LNCaP clone FGC (cell line): Measurements from ENCODE around the gene DCDC1.

Experiments used
- DNase-seq: peaks from one replicate; pipeline ENCODE4 v3.0.0-alpha.2; 2011; ENCODE audit warnings: low read depth
- H3K4me3 ChIP-seq: 2 replicates; pipeline ENCODE4 v1.5.1; 2011; ENCODE audit warnings: mild to moderate bottlenecking, low read depth, low read length, control low read depth
- TF ChIP-seq, protein P1 (sequence below): IDR thresholded peaks from 2 replicates; pipeline ENCODE4 v1.5.1; 2012; ENCODE audit warnings: mild to moderate bottlenecking; ENCODE audit not compliant: control insufficient read depth, insufficient read depth; ENCODE audit errors: extremely low read depth

Gene DCDC1

DNA sequence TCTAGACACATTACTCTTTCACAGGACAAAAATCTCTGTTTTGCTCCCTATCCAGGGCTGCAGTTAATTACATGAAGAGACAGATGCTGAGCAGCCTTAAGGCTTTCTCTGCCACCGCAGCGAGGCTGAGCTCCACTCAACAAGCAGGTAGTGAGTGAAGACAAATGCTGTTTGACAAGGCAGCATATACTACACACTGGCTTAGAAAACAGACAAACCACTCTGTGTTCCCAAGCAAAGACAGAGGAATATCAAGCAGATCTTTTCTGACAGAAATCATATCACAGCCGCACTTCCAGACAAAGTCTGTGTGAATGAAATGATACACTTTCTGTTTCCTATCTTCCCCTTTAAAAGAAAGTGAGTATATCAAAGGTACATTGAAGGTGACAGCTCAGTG, 368.1 kb downstream of the DCDC1 start:
- TF ChIP-seq, protein P1, sequence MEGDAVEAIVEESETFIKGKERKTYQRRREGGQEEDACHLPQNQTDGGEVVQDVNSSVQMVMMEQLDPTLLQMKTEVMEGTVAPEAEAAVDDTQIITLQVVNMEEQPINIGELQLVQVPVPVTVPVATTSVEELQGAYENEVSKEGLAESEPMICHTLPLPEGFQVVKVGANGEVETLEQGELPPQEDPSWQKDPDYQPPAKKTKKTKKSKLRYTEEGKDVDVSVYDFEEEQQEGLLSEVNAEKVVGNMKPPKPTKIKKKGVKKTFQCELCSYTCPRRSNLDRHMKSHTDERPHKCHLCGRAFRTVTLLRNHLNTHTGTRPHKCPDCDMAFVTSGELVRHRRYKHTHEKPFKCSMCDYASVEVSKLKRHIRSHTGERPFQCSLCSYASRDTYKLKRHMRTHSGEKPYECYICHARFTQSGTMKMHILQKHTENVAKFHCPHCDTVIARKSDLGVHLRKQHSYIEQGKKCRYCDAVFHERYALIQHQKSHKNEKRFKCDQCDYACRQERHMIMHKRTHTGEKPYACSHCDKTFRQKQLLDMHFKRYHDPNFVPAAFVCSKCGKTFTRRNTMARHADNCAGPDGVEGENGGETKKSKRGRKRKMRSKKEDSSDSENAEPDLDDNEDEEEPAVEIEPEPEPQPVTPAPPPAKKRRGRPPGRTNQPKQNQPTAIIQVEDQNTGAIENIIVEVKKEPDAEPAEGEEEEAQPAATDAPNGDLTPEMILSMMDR: no peak
- no peak overlapping the region for H3K4me3 ChIP-seq
- DNase-seq: no peak

DNA sequence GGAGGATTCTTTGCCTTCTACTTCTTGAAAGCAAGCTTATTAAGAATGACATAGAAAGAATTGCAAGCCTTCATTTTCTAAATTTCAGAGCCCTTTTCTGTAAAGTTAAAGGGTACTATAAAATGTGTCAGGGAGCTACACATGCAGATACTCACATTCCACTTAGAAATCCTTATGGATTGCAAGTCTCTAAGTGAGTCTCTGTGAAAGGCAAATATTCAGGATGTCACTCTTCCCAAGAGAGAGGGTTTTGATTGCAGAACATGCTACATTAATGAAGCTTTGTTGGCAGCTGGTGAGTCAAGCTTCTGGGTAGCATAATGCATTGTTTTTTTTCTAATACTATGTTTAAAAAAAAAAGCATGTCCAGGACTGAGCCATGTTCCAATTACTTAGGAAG, 369.2 kb downstream of the DCDC1 start:
- no peak for DNase-seq
- TF ChIP-seq, protein P1: no peak
- no peak overlapping the region for H3K4me3 ChIP-seq

DNA sequence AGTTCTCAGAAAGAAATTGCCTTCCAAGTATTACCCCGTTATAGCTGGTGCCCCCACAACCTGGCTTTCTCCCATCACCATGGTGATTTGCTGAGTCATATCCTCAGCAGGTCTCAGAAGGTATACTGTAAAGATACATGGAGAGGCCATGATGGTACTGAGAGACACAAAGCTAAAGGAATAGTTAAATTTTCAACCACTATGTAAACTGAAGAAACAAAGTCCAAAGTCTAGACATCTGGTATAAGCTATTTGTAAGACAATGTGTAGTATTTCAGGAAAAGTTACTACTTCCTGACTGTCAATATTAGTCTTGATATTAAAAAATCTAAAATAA, 377.1 kb downstream of the DCDC1 start:
- no peak for DNase-seq
- TF ChIP-seq, protein P1: no peak
- H3K4me3 ChIP-seq: no peak overlapping the region

DNA sequence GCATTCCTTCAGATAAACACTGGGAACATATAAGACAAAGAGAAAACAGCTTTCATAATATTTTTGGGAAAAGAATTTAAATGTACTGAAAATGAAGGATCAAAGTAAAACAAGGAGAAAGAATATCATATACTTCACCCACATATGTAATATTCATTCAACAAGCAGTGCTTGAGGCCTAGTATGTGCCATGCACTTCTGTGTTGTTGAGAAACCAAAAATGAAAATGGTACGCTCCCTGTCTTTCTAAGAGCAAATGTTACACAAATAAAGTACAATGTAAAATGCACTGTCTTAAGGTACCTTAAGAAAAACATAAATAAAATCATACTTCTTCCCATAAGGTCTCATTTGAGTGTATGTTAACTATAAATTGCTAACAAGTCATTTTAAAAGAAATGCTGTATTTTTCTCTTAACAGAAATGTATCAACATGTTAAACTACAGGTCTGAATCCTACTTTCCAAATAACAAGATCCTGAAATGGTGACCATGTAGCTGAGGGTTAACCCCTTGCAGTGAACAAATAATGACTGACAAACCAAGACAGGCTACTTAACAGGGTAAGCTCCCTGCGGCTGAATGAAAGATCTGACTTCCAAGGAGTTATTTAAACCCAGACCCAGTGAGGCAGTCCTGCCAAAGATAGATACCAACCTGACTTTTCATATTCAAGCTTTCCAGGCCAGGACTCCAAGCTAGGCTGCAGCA, 377.6 kb downstream of the DCDC1 start:
- no peak overlapping the region for H3K4me3 ChIP-seq
- DNase-seq: no peak
- TF ChIP-seq, protein P1: no peak

DNA sequence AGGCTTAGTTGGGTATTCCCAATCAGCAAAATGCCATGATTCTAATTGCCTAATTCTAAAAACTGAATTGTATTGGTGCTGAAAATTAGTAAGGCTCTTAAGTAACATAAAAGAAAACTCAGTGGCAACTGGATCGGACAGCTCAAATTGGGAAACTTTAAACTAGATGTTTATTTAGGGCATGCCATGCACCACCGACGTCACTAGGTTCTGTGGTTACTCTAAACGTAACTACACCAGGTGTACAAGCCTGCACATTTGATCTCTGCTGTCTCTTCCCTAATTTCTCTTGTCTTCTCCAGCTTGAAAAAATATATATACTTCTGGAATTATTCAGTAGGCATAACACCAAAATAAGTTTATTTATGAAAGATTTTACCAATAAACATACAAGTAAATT, 378.2 kb downstream of the DCDC1 start:
- TF ChIP-seq, protein P1: no peak
- H3K4me3 ChIP-seq: no peak overlapping the region
- no peak for DNase-seq

DNA sequence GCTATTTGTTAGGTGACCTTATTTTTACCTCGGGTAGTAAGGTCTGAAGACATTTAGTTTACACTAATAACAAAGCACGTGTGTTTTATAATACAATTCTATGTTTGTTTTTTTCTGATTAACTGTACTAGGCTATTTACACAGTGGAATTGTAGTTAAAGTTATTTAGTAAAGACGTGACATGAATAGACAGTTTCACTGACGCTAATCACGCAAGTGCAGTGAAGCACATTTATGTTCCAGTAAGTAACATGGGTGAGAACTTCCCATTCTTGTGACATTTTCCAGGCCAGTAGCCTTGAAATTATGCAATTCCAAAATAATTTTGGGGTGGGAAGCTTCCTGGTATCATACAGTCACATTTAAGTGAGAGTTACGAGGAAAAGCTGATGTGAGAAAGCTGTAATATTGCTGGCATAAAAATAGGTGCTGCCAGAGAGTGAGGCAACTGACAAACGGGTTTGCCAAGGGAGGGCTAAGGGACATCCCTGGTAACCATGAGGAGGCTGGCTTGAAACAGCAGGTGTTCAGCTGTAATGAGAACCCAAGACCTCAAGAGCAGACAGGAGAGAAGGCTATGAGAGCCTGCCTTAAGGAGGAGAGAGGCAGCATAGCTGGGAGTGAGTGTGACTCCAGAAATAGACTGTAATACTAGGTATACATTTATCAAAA, 378.8 kb downstream of the DCDC1 start:
- TF ChIP-seq, protein P1: no peak
- peak overlapping the region; percentile 1; the same call in 1 of the 2 replicates for H3K4me3 ChIP-seq
- peak; percentile 83 for DNase-seq

DNA sequence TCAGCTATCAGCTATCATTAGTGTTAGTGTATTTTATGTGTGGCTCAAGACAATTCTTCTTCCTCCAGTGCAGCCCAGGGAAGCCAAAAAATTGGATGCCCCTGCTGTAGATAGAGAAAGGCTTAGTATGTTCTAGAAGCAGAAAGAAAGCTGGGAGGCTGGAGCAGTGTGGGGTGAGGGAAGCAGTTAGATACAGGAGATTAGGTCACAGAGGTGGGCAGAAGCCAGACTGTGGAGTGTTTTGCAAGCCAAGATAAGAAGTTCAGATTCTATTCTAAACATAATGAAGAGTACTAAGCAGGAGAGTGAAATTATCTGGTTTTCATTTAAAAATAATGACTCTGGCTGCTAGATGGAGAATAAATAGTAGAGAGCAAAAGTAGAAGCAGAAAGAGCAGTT, 381.7 kb downstream of the DCDC1 start:
- no peak overlapping the region for H3K4me3 ChIP-seq
- TF ChIP-seq, protein P1: no peak
- no peak for DNase-seq
